ENCODE data around the gene GALNT9. TPM values are rescaled to one million over a fixed set of nuclear protein-coding genes. Genes with fewer than 3 reads are reported as not detected.

GALNT9 gene
- total RNA-seq, 6 experiments from 2014 or later = not detected

DNA sequence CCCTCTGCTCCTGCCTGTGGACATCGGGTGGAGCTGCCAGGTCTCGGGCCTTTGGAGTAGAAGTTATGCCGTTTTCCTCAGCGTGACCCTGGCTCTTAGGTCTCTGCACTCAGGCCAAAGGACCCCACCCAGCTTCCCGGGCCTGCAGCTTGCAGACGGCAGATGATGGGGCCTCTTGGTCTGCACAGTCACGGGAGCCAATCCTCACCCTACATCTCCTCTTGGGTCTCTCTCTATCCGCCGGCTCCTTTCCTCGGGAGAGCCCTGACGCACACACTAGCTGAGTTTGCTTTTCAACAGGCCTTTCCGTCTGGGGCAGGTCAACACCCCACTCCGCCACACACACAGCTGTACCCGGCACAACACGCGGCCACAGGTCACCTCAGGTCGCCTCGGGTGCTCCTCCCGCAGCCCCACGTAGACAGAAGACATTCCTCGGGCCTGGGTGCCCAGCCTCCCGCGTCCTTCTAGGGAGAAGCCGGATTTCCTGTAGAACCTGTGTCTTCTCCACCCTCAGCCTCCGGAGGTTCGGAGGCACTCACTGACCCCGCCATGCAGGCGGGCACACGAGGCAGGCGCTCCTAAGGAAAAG is 9.9 kb downstream of the GALNT9 start:
- Histone ChIP-seq H3K27ac (no peak overlapping the region), H3K9me3 (no peaks in the 10 kb centered on the region), H3K4me3 (no peak overlapping the region), H3K36me3 (no peaks in the 10 kb centered on the region), H3K27me3 (no peaks in the 10 kb centered on the region), H3K4me1 (no peaks in the 10 kb centered on the region)
- TF ChIP-seq POLR2A (IDR thresholded peaks at IDR 0.05) = no peak
- TF ChIP-seq, protein P1, sequence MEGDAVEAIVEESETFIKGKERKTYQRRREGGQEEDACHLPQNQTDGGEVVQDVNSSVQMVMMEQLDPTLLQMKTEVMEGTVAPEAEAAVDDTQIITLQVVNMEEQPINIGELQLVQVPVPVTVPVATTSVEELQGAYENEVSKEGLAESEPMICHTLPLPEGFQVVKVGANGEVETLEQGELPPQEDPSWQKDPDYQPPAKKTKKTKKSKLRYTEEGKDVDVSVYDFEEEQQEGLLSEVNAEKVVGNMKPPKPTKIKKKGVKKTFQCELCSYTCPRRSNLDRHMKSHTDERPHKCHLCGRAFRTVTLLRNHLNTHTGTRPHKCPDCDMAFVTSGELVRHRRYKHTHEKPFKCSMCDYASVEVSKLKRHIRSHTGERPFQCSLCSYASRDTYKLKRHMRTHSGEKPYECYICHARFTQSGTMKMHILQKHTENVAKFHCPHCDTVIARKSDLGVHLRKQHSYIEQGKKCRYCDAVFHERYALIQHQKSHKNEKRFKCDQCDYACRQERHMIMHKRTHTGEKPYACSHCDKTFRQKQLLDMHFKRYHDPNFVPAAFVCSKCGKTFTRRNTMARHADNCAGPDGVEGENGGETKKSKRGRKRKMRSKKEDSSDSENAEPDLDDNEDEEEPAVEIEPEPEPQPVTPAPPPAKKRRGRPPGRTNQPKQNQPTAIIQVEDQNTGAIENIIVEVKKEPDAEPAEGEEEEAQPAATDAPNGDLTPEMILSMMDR (IDR thresholded peaks at IDR 0.05) = no peak
- no peak for ATAC-seq
- WGBS (ENCODE audit: insufficient coverage, low coverage, low lambda C conversion rate, missing lambda C conversion rate) = 39% methylated on average over 14 of the region's 30 CpGs
- DNase-seq = peak in 1 of 3 donors; percentile 20
- intact Hi-C loops (cut with DNase I) = no loop called here

DNA sequence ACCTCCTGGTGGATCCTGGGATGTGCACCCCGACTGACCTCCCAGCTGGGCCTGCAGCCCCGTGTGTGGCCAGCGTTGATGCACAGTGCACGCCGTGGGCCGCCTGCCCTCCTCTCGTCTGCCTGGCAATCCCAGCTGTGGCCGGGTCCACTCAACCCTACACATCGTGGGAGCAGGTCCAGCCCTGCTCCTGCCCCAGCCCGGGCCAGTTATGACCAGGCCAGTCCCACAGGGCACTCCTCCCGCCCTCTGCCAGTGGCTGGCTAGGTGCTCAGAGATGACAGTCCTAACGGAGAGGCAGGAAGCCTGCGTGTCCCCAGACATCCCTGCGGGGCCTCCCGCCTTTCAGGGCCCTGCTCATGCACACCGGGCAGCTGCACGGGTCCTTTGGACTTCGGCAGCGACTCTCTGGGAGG is 10.8 kb downstream of the GALNT9 start:
- intact Hi-C loops (cut with DNase I) = no loop called here
- Histone ChIP-seq H3K36me3 (no peaks in the 10 kb centered on the region), H3K4me1 (no peaks in the 10 kb centered on the region), H3K9me3 (no peaks in the 10 kb centered on the region), H3K27me3 (no peaks in the 10 kb centered on the region), H3K27ac (no peak overlapping the region), H3K4me3 (no peak overlapping the region)
- WGBS (ENCODE audit: insufficient coverage, low coverage, low lambda C conversion rate, missing lambda C conversion rate) = no CpG with 5 or more reads among the region's 19 CpGs
- ATAC-seq = peak in 1 of 4 donors; percentile 9
- TF ChIP-seq POLR2A (IDR thresholded peaks at IDR 0.05) = no peak
- TF ChIP-seq, protein P1 (IDR thresholded peaks at IDR 0.05) = no peak
- DNase-seq = peak in 1 of 3 donors; percentile 35

GRCh38 chr12:132318135-132318534 is 11.3 kb downstream of the GALNT9 start:
- TF ChIP-seq POLR2A (IDR thresholded peaks at IDR 0.05) = no peak
- TF ChIP-seq, protein P1 (IDR thresholded peaks at IDR 0.05) = no peak
- Histone ChIP-seq H3K27me3 (no peaks in the 10 kb centered on the region), H3K4me3 (no peak overlapping the region), H3K36me3 (no peaks in the 10 kb centered on the region), H3K27ac (no peak overlapping the region), H3K4me1 (no peaks in the 10 kb centered on the region), H3K9me3 (no peaks in the 10 kb centered on the region)
- intact Hi-C loops (cut with DNase I) = no loop called here
- WGBS (ENCODE audit: insufficient coverage, low coverage, low lambda C conversion rate, missing lambda C conversion rate) = 50% methylated on average over 1 of the region's 10 CpGs
- no peak for ATAC-seq
- no peak for DNase-seq

GRCh38 chr12:132317233-132317938 is 12.0 kb downstream of the GALNT9 start:
- no peak overlapping the region for H3K4me3 ChIP-seq
- H3K4me1 ChIP-seq = no peaks in the 10 kb centered on the region
- 70% methylated on average over 18 of the region's 19 CpGs for WGBS (ENCODE audit: insufficient coverage, low coverage, low lambda C conversion rate, missing lambda C conversion rate)
- ATAC-seq = no peak
- no peaks in the 10 kb centered on the region for H3K36me3 ChIP-seq
- no peaks in the 10 kb centered on the region for H3K27me3 ChIP-seq
- intact Hi-C loops (cut with DNase I) = no loop called here
- TF ChIP-seq, protein P1 (IDR thresholded peaks at IDR 0.05) = no peak
- no peak for TF ChIP-seq POLR2A (IDR thresholded peaks at IDR 0.05)
- DNase-seq = peak in 1 of 3 donors; percentile 31
- no peak overlapping the region for H3K27ac ChIP-seq
- no peaks in the 10 kb centered on the region for H3K9me3 ChIP-seq

Measured in right lobe of liver (tissue), 6 donors.